Bronchial epithelial cell (primary cell): ENCODE measurements around the gene TYSND1. TPM values are rescaled to one million over a fixed set of nuclear protein-coding genes. Genes with fewer than 3 reads are reported as not detected.
"Not testable (repeated sequence)": the region's sequence is repeated elsewhere in the genome, so short reads cannot be mapped to it uniquely, and the experiment has no call there.

Experiments
- DNase-seq: peaks from one replicate; pipeline ENCODE4 v3.0.0-alpha.2; 2010; ENCODE audit warnings: low read depth
- FAIRE-seq: peaks from 2 replicates; lab custom pipeline; 2011; peaks lifted over from hg19 to GRCh38; lab: Jason Lieb, UNC
- H3K27me3 ChIP-seq: 2 replicates; pipeline ENCODE4 v1.5.1; 2011; ENCODE audit warnings: low read length; ENCODE audit not compliant: control insufficient read depth, insufficient read depth
- H3K36me3 ChIP-seq: 2 replicates; pipeline ENCODE4 v1.5.1; 2011; ENCODE audit warnings: low read length; ENCODE audit not compliant: control insufficient read depth, insufficient read depth
- H3K4me3 ChIP-seq: 2 replicates; pipeline ENCODE4 v1.5.1; 2011; ENCODE audit warnings: mild to moderate bottlenecking, low read depth, low read length, control low read depth
- total RNA-seq: library from RNA; depleted of rRNA; stranded (reverse); fragments of >200 nt; gene quantifications from 2 replicates; pipeline ENCODE4 v1.2.1, GENCODE V29; 2014
- TF ChIP-seq, protein P1 (sequence below): IDR thresholded peaks from 2 replicates; pipeline ENCODE4 v1.5.1; 2011; ENCODE audit warnings: mild to moderate bottlenecking, moderate library complexity, low read length, control low read depth, inconsistent platforms; ENCODE audit not compliant: insufficient read depth, severe bottlenecking

The TYSND1 gene
- total RNA-seq, 1 donor from 2014 or later: 32.1 TPM

- H3K27me3 ChIP-seq: no peaks in the 10 kb centered on the region
- TF ChIP-seq, protein P1, sequence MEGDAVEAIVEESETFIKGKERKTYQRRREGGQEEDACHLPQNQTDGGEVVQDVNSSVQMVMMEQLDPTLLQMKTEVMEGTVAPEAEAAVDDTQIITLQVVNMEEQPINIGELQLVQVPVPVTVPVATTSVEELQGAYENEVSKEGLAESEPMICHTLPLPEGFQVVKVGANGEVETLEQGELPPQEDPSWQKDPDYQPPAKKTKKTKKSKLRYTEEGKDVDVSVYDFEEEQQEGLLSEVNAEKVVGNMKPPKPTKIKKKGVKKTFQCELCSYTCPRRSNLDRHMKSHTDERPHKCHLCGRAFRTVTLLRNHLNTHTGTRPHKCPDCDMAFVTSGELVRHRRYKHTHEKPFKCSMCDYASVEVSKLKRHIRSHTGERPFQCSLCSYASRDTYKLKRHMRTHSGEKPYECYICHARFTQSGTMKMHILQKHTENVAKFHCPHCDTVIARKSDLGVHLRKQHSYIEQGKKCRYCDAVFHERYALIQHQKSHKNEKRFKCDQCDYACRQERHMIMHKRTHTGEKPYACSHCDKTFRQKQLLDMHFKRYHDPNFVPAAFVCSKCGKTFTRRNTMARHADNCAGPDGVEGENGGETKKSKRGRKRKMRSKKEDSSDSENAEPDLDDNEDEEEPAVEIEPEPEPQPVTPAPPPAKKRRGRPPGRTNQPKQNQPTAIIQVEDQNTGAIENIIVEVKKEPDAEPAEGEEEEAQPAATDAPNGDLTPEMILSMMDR: no peak
- H3K36me3 ChIP-seq: peaks cover 5% of the 10 kb centered on the region
- no peak overlapping the region for H3K4me3 ChIP-seq
- FAIRE-seq (no peak), DNase-seq (no peak)
Measured at GRCh38 chr10:70109064-70109729, 37.3 kb downstream of the TYSND1 start.

- TF ChIP-seq, protein P1: peak; percentile 65
- FAIRE-seq (no peak), DNase-seq (no peak)
- no peaks in the 10 kb centered on the region for H3K36me3 ChIP-seq
- H3K27me3 ChIP-seq: no peaks in the 10 kb centered on the region
- no peak overlapping the region for H3K4me3 ChIP-seq
Measured at GRCh38 chr10:70106958-70107791, 39.3 kb downstream of the TYSND1 start.

- peak; percentile 82 for FAIRE-seq
- TF ChIP-seq, protein P1: no peak
- no peaks in the 10 kb centered on the region for H3K27me3 ChIP-seq
- no peak overlapping the region for H3K4me3 ChIP-seq
- DNase-seq: no peak
- no peaks in the 10 kb centered on the region for H3K36me3 ChIP-seq
Measured at GRCh38 chr10:70101668-70102067, 44.8 kb downstream of the TYSND1 start.

GRCh38 chr10:70101068-70101562 is 45.4 kb downstream of the TYSND1 start:
- DNase-seq, FAIRE-seq, H3K36me3 ChIP-seq, H3K27me3 ChIP-seq, H3K4me3 ChIP-seq: not testable (repeated sequence)

DNA sequence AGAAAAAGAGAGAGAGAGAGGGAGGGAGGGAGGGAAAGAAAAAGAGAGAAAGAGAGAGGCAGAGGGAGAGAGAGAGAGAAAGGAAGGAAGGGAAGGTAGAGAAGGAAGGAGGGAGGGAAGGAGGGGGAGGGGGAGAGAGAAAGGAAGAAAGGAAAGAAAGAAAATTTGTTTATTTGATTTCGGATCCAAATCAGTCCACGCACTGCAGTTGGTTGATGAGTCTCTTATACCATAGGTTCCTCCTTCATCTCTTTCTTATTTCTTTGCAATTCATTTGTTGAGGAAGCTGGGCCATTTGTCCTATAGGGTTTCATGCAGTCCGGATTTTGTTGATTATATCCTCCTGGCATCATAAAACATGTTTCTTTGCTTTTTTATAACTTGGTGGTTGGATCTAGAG is 48.2 kb downstream of the TYSND1 start:
- Histone ChIP-seq H3K36me3 (peaks cover 1% of the 10 kb centered on the region), H3K4me3 (no peak overlapping the region), H3K27me3 (no peaks in the 10 kb centered on the region)
- no peak for FAIRE-seq
- TF ChIP-seq, protein P1: no peak
- no peak for DNase-seq

DNA sequence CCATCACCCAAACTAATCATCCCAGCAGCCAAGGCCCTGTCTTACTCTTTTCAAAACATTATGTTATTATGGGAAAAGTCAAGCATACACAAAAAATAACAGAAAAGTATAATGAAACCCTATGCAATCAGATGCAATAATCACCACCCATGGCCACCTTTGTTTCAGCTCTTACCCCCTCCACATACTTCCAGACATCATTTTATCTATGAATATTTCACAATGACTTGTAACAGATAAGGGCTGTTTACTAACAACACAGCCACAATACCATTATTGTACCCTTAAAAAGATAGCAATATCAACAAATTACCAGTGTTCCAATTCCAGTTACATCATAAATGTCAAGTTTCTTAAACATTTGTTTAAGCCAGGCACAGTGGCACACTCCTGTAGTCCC is 49.0 kb downstream of the TYSND1 start:
- Histone ChIP-seq H3K36me3 (peaks cover 1% of the 10 kb centered on the region), H3K27me3 (no peaks in the 10 kb centered on the region), H3K4me3 (no peak overlapping the region)
- DNase-seq (no peak), FAIRE-seq (no peak)
- TF ChIP-seq, protein P1: no peak
